22Rv1 (cell line): ENCODE results near the gene WWP2.
"Not testable (repeated sequence)": the region's sequence is repeated elsewhere in the genome, so short reads cannot be mapped to it uniquely, and the experiment has no call there.

Experiments used
- H3K27ac ChIP-seq: fragments of 450-650 bp; 2 replicates; pipeline ENCODE4 v1.5.1; 2017
- ZFX ChIP-seq: fragments of 450-650 bp; IDR thresholded peaks from 2 replicates; pipeline ENCODE4 v1.6.1; 2017; ENCODE audit warnings: antibody characterized with exemption, borderline replicate concordance
- TF ChIP-seq, protein P1 (sequence below): fragments of 450-650 bp; IDR thresholded peaks from 2 replicates; pipeline ENCODE4 v1.5.1; 2017; ENCODE audit warnings: mild to moderate bottlenecking

The WWP2 gene

DNA sequence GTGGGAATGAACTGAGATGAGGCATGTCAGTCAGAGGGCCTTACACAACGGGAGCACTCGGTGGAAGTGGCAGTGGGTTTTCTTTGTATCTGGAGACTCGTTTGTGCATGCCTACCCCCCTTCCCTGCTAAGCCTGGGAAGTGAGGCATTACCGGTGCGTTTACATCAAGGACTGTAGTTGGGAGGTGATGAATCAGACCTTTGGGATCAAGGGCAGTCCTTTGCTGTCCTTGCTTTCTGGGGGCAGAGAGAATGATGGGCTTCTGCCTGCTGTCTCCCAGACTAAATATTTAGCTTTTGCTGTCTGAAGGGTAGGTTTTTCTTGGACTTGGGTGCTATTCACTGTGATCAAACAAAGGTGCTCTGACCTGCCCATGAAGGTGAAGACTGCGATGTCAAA lies 83.0 kb downstream of the WWP2 start:
- H3K27ac ChIP-seq: no peak overlapping the region
- TF ChIP-seq ZFX: no peak
- TF ChIP-seq, protein P1, sequence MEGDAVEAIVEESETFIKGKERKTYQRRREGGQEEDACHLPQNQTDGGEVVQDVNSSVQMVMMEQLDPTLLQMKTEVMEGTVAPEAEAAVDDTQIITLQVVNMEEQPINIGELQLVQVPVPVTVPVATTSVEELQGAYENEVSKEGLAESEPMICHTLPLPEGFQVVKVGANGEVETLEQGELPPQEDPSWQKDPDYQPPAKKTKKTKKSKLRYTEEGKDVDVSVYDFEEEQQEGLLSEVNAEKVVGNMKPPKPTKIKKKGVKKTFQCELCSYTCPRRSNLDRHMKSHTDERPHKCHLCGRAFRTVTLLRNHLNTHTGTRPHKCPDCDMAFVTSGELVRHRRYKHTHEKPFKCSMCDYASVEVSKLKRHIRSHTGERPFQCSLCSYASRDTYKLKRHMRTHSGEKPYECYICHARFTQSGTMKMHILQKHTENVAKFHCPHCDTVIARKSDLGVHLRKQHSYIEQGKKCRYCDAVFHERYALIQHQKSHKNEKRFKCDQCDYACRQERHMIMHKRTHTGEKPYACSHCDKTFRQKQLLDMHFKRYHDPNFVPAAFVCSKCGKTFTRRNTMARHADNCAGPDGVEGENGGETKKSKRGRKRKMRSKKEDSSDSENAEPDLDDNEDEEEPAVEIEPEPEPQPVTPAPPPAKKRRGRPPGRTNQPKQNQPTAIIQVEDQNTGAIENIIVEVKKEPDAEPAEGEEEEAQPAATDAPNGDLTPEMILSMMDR: no peak

DNA sequence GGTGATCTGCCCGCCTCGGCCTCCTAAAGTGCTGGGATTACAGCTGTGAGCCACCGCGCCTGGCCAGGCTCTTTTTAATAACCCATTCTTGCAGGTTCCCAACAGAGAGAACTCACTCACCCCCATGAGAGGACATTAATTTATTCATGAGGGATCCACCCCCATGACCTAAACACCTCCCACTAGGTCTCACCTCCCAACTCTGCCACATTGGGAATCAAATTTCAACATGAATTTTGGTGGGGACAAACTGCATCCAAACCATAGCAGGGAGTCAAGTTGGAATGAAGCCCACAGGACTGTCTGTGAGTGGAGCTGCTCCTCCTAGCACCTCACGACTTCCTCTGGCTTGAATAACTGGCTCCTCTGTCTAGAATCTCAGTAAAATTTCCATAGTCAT lies 85.5 kb downstream of the WWP2 start:
- H3K27ac ChIP-seq: no peak overlapping the region
- TF ChIP-seq ZFX: no peak
- TF ChIP-seq, protein P1: no peak

DNA sequence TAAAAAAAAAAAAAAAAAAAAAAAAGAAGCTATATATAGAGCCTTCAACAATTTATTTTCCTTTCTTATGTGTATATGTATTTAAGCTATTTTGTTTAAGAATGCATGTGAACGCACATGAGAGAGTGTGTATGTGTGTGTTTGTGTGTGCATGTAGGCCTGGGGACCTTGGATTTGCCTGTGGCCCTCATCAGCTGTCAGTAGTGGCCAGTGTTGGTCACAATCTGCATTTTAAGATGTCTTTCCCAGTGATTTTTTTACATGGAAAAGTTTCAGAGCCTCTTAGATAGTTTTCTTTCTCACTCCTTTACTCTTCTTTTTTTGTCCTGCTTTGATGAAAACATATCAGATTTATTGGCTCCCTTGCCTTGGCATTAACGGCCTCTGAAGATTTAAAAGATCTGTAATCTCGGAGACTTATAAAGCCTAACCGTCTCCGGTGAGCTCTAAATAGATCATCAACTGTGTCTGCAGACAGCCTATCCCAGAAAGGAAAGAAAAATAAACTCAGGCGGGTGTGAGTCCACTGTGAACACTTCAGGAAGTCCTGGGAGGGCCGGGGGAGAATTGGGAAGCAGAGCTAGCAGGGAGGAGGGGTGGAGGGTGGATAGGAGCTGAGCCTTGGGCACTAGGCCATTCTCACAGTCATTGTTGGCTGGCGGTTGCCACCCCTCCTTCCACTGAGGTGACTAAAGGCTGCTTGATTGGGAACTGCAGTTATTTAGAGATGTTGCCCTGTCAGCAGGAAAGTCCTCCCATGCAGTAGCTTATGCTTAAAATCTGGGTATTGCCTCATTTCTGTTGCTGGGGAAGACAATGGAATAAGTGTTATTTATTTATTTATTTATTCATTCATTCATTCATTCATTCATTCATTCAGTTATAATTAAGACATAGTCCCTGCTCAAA lies 86.8 kb downstream of the WWP2 start:
- no peak overlapping the region for H3K27ac ChIP-seq
- no peak for TF ChIP-seq ZFX
- TF ChIP-seq, protein P1: no peak

DNA sequence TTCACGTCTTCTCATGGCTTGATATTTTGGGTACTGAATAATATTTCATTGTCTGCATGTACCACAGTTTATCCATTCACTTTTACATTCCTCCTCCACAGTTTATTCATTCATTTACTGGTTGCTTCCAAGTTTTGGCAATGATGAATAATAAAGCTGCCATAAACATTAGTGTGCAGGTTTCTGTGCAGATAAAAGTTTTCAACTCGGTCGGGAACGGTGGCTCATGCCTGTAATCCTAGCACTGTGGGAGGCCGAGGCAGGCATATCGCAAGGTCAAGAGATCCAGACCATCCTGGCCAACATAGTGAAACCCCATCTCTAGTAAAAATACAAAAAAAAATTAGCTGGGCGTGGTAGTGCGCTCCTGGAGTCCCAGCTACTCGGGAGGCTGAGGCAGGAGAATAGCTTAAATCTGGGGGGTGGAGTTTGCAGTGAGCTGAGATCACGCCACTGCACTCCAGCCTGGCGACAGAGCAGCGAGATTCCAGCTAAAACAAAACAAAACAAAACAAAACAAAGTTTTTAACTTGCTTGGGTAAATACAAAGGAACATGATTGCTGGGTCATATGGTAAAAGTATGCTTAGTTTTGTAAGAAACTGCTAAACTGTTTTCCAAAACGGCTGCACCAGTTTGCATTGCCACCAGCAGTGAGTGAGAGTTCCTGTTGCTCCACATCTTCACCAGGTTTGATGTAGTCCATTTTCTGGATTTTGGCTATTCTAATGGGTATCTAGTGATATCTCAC lies 89.5 kb downstream of the WWP2 start:
- H3K27ac ChIP-seq: no peak overlapping the region

DNA sequence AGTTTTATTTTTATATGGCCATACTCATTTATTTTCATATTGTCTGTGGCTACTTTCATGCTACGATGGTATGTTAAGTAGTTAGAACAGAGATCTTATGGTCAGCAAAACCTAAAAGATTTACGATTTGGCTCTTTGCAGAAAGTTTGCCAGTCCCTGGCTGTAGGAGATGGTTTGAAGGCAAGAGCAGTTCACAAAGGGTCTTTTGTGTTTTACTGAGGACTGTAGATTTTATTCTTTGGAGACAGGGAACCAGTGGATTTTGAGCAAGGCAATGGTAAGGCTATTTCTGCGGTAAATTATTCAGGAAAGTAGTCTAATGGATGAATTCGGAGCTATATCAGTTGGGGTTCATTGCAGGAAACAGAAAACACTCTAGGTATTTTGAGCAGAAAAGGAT lies 90.7 kb downstream of the WWP2 start:
- TF ChIP-seq ZFX: no peak
- TF ChIP-seq, protein P1: no peak
- H3K27ac ChIP-seq: no peak overlapping the region

More for the DNA sequence above, 89.5 kb downstream of the WWP2 start:
- no peak for TF ChIP-seq ZFX
- TF ChIP-seq, protein P1: no peak

DNA sequence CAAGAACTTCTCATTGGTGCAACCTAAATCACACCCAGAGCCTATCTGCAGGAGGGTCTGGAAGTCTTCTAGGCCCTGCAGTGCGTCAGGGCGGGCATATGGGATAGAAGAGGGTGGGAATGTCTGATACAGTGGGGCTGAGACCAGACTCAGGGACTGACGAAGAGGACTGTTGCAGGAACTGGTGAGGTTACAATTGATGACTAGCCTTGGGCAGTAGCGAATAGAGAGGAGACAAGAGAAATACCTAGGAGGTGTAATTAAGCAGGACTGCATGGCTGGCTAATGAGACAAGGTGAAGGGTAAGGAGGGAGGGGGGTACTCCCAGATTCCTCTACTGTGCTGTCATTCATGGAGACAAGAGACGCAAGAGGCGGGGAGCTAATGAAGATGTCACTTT lies 91.3 kb downstream of the WWP2 start:
- TF ChIP-seq ZFX: no peak
- TF ChIP-seq, protein P1: no peak
- no peak overlapping the region for H3K27ac ChIP-seq

DNA sequence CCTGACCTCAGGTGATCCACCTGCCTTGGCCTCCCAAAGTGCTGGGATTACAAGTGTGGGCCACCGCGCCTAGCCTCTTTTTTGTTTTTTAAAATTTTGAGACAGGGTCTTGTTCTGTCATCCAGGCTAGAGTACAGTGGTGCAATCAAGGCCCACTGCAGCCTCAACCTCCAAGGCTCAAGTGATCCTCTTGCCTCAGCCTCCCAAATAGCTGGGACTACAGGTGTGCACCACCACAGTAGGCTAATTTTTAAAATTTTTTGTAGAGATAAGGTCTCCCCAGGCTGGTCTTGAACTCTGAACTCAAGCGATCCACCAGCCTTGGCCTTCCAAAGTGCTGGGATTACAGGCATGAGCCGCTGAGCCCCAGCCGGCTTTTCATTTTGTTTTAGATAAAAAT lies 92.6 kb downstream of the WWP2 start:
- H3K27ac ChIP-seq: not testable (repeated sequence)
